Caco-2 (cell line): ENCODE data around the gene ZNF785. TPM values are rescaled to one million over a fixed set of nuclear protein-coding genes. Genes with fewer than 3 reads are reported as not detected.

ENCODE experiments used
- BruUV-seq: library from RNA; stranded (reverse); fragments of 400-500 nt; replicated peaks from 2 replicates; lab custom pipeline; 2021; lab: Mats Ljungman, UMichigan
- CTCF ChIA-PET: fragments of 300-600 bp; sonication (Branson Sonifier 250); formaldehyde crosslinking; loops from one replicate; lab custom pipeline; 2022; ENCODE audit warnings: antibody characterized with exemption; lab: Charles Lee
- POLR2A ChIA-PET: fragments of 300-600 bp; sonication (Branson Sonifier 250); formaldehyde crosslinking; loops from one replicate; lab custom pipeline; 2022; ENCODE audit warnings: antibody characterized with exemption; lab: Charles Lee
- DNase-seq, 2 experiments: peaks; one replicate each; pipeline versions ENCODE4 v3.0.0 to v3.0.0-alpha.2; 2020 to 2022
- H3K27me3 ChIP-seq: replicated peaks from 2 replicates; pipeline ENCODE4 v1.6.0; 2011; ENCODE audit warnings: low read length; ENCODE audit not compliant: control insufficient read depth, insufficient read depth
- H3K36me3 ChIP-seq: 2 replicates; pipeline ENCODE4 v1.5.1; 2011; ENCODE audit warnings: low read length; ENCODE audit not compliant: control insufficient read depth, insufficient read depth
- H3K4me1 ChIP-seq: fragments of 250-450 bp; sonication (Bioruptor Pico); 2 replicates; pipeline ENCODE4 v1.5.1; 2020; ENCODE audit warnings: mild to moderate bottlenecking
- H3K4me3 ChIP-seq: 2 replicates; pipeline ENCODE4 v1.5.1; 2011; ENCODE audit warnings: low read depth, mild to moderate bottlenecking, control low read depth, low read length
- H3K9me3 ChIP-seq: fragments of 250-450 bp; sonication (Bioruptor Pico); 2 replicates; pipeline ENCODE4 v1.5.1; 2020; ENCODE audit warnings: mild to moderate bottlenecking, moderate library complexity
- H3K27ac Mint-ChIP-seq: one replicate; pipeline ENCODE4 v1.8.0; 2022; ENCODE audit warnings: mixed read lengths; ENCODE audit not compliant: unreplicated experiment
- H3K27me3 Mint-ChIP-seq: one replicate; pipeline ENCODE4 v1.8.0; 2022; ENCODE audit warnings: mixed read lengths; ENCODE audit not compliant: insufficient read depth, unreplicated experiment
- H3K36me3 Mint-ChIP-seq: one replicate; pipeline ENCODE4 v1.8.0; 2022; ENCODE audit warnings: mild to moderate bottlenecking, mixed read lengths; ENCODE audit not compliant: insufficient read depth, unreplicated experiment
- H3K4me1 Mint-ChIP-seq: one replicate; pipeline ENCODE4 v1.8.0; 2022; ENCODE audit warnings: low read depth, mixed read lengths; ENCODE audit not compliant: unreplicated experiment
- H3K4me3 Mint-ChIP-seq: one replicate; pipeline ENCODE4 v1.8.0; 2022; ENCODE audit warnings: mild to moderate bottlenecking, moderate library complexity, mixed read lengths; ENCODE audit not compliant: unreplicated experiment
- H3K9me3 Mint-ChIP-seq: one replicate; pipeline ENCODE4 v1.8.0; 2022; ENCODE audit warnings: mixed read lengths; ENCODE audit not compliant: unreplicated experiment
- CTCF ChIP-seq, 2 experiments: fragments of 200-600 bp in 1 of 2; IDR thresholded peaks; 1 replicate in 1 of 2; 2 replicates in 1 of 2; pipeline versions ENCODE4 v1.5.1 to v1.8.0; 2011 to 2022; ENCODE audit warnings: antibody characterized with exemption in 1 of 2, control low read depth in 1 of 2, inconsistent platforms in 1 of 2, low read depth in 1 of 2, low read length in 1 of 2, mild to moderate bottlenecking in 1 of 2, moderate library complexity in 1 of 2; ENCODE audit not compliant: insufficient read depth in 1 of 2, severe bottlenecking in 1 of 2, unreplicated experiment in 1 of 2
- intact Hi-C: fragments of 100-400 bp; cut with micrococcal nuclease; formaldehyde crosslinking; loops from one replicate; pipeline ENCODE4 v1.10.0; 2022; ENCODE audit not compliant: unreplicated experiment
- total RNA-seq: library from RNA; stranded (reverse); gene quantifications from 2 replicates; pipeline ENCODE4 v1.2.3, GENCODE V29; 2022

ZNF785 gene
- total RNA-seq, 1 experiment from 2014 or later = 13.5 TPM

- no peak for TF ChIP-seq CTCF (IDR thresholded peaks at IDR 0.05; ENCODE audit: insufficient read depth in 1 of 2, low read depth in 1 of 2, low read length in 1 of 2, severe bottlenecking in 1 of 2, unreplicated experiment in 1 of 2)
- H3K4me1 ChIP-seq = peaks cover 5% of the 10 kb centered on the region; the same call in 1 of the 2 replicates
- H3K4me3 Mint-ChIP-seq = no peak overlapping the region
- DNase-seq = no peak
- intact Hi-C loops = no loop called here
- no peaks in the 10 kb centered on the region for H3K27me3 Mint-ChIP-seq
- H3K27me3 ChIP-seq = no peaks in the 10 kb centered on the region
- no peaks in the 10 kb centered on the region for H3K9me3 ChIP-seq
- peaks cover under 1% of the 10 kb centered on the region for H3K36me3 ChIP-seq
- H3K27ac Mint-ChIP-seq = no peak overlapping the region
- peaks cover 3% of the 10 kb centered on the region for H3K4me1 Mint-ChIP-seq
- ChIA-PET POLR2A (no interaction called here), CTCF (no interaction called here)
- no TSS peak for BruUV-seq
- H3K9me3 Mint-ChIP-seq = no peaks in the 10 kb centered on the region
- H3K36me3 Mint-ChIP-seq = peaks cover 4% of the 10 kb centered on the region
- H3K4me3 ChIP-seq = no peak overlapping the region
These were observed 24.2 kb downstream of the ZNF785 start for GRCh38 chr16:30561089-30561816.

GRCh38 chr16:30559690-30560089 is 25.8 kb downstream of the ZNF785 start:
- no peaks in the 10 kb centered on the region for H3K9me3 ChIP-seq
- Mint-ChIP-seq H3K36me3 (peaks cover 5% of the 10 kb centered on the region), H3K4me3 (peak overlapping the region; percentile 78), H3K9me3 (no peaks in the 10 kb centered on the region), H3K27ac (peak overlapping the region; percentile 53), H3K27me3 (no peaks in the 10 kb centered on the region), H3K4me1 (peaks cover 6% of the 10 kb centered on the region)
- no peaks in the 10 kb centered on the region for H3K27me3 ChIP-seq
- H3K4me1 ChIP-seq = peaks cover 5% of the 10 kb centered on the region; the same call in 1 of the 2 replicates
- POLR2A ChIA-PET = no interaction called here
- H3K36me3 ChIP-seq = peaks cover 2% of the 10 kb centered on the region
- CTCF ChIA-PET = interaction anchor here (0.6 kb wide), 1 partner anchor 24 kb away, joined by 3 read pairs; no protein-coding TSS in a partner anchor
- intact Hi-C loops = loop anchor here (2.0 kb wide), 2 partner anchors 13 to 25 kb away; partner anchors contain the start of gene ZNF747
- H3K4me3 ChIP-seq = no peak overlapping the region
- no TSS peak for BruUV-seq
- TF ChIP-seq CTCF (IDR thresholded peaks at IDR 0.05; ENCODE audit: insufficient read depth in 1 of 2, low read depth in 1 of 2, low read length in 1 of 2, severe bottlenecking in 1 of 2, unreplicated experiment in 1 of 2) = no peak
- no peak for DNase-seq

GRCh38 chr16:30558789-30559377 is 26.6 kb downstream of the ZNF785 start:
- Histone ChIP-seq H3K4me1 (peaks cover 5% of the 10 kb centered on the region; the same call in 1 of the 2 replicates), H3K4me3 (no peak overlapping the region), H3K9me3 (no peaks in the 10 kb centered on the region), H3K27me3 (no peaks in the 10 kb centered on the region), H3K36me3 (peaks cover 2% of the 10 kb centered on the region)
- Mint-ChIP-seq H3K27me3 (no peaks in the 10 kb centered on the region), H3K36me3 (peaks cover 11% of the 10 kb centered on the region), H3K27ac (peak overlapping the region; percentile 53), H3K9me3 (no peaks in the 10 kb centered on the region), H3K4me1 (peaks cover 6% of the 10 kb centered on the region), H3K4me3 (peak overlapping the region; percentile 78)
- DNase-seq = no peak
- ChIA-PET POLR2A (interaction anchor here (0.6 to 1.5 kb wide), 9 partner anchors 10 to 188 kb away, joined by 3 to 20 read pairs (median 4); partner anchors contain the start of genes DCTPP1, PRR14, ZNF688 and ZNF747), CTCF (interaction anchor here (0.6 to 2.2 kb wide), 8 partner anchors 9 to 129 kb away, joined by 3 to 32 read pairs (median 6); partner anchors contain the start of genes DCTPP1, ZNF688, ZNF689 and ZNF747)
- TSS peak; percentile 82 for BruUV-seq
- TF ChIP-seq CTCF (IDR thresholded peaks at IDR 0.05; ENCODE audit: insufficient read depth in 1 of 2, low read depth in 1 of 2, low read length in 1 of 2, severe bottlenecking in 1 of 2, unreplicated experiment in 1 of 2) = no peak
- intact Hi-C loops = loop anchor here (2.0 kb wide), 2 partner anchors 14 to 24 kb away; partner anchors contain the start of gene ZNF747
